Left ventricle myocardium superior (tissue), 1 donor: Measurements from ENCODE around the gene GPR176. TPM values are rescaled to one million over a fixed set of nuclear protein-coding genes. Genes with fewer than 3 reads are reported as not detected.

Source experiments
- ATAC-seq: fragments of 200-7000 bp; cut with Tn5 transposase; one replicate; pipeline ENCODE4 v1.9.1; 2020; ENCODE audit warnings: mild to moderate bottlenecking, moderate library complexity
- DNase-seq: peaks from one replicate; pipeline ENCODE4 v3.0.0-alpha.2; 2020
- intact Hi-C: fragments of 100-400 bp; cut with micrococcal nuclease; formaldehyde crosslinking; loops from one replicate; pipeline ENCODE4 v1.11.0; 2022
- total RNA-seq: library from RNA; stranded (reverse); fragmentation: NEBNext Ultra II Directional; extraction: Animal tissue kit (Norgen Biotek cat#: 25700); gene quantifications from one replicate; pipeline ENCODE4 v1.2.1, GENCODE V29; 2021
- donor health status: DM: no; HTN: yes; CAD: no; lungs with severe emphysema.

The GPR176 gene
- total RNA-seq, 1 donor from 2014 or later: 1.5 TPM

DNA sequence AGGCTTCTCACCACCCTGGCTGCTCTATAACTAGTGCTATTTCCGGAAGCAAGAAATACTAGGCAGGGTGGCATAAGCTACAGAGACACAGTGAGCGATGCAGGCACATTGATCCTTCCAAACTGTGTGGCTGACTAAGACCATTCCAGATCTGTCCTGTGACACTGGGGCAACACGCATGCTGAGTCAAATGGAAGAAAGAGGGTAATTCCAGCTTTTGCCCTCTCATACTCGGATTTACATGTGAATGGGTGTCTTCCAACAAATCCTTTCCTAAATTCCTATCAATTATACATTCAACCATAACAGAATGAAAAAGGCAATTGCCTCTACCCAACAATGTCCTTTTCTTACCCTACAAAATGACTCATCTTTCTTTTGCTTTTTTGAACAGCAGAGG is 142.6 kb downstream of the GPR176 start:
- DNase-seq (no peak), ATAC-seq (no peak)
- intact Hi-C loops: no loop called here

DNA sequence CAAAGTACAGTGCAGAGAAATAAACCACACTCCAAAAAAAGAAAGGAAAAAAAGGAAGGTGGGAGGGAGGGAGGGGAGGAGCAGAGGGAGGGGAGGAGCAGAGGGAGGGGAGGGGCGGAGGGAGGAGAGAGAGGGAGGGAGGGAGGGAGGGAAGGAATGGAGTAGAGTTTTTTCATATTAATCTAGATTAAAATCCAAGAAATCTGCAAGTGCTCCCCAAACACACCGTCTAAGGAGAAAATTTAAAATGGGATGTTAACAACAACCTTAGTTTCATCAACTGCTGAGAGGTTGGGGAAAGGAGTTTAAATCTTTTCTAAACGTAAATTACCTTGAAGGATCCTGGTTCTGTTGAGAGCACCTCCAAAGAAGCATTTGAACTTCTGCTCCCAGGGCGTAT is 144.0 kb downstream of the GPR176 start:
- intact Hi-C loops: no loop called here
- DNase-seq (no peak), ATAC-seq (no peak)

DNA sequence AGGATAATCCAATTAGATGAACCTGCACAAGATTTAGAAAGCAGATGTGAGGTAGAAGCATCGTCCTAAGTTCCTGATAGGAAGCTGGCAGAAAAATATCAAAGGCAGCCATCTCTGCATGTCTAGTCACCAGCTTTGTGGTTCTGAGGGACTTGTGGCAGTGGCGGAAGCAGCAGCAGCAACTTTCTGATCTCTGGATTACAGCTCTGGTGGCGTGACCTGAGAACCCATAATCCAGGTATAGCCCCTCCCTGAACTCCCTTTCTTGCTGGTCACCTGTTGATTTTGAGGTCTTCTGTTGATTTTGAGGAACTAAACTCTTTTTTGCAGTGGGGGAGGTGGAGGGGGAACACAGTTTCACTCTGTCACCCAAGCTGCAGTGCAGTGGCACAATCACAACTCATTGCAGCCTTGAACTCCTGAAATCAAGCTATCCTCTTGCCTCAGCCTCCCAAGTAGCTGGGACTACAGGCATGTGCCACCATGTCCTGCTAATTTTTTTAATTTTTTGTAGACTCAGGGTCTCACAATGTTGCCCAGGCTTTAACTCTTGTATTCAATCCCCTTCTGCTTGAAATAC is 145.3 kb downstream of the GPR176 start:
- ATAC-seq (no peak), DNase-seq (no peak)
- intact Hi-C loops: no loop called here

DNA sequence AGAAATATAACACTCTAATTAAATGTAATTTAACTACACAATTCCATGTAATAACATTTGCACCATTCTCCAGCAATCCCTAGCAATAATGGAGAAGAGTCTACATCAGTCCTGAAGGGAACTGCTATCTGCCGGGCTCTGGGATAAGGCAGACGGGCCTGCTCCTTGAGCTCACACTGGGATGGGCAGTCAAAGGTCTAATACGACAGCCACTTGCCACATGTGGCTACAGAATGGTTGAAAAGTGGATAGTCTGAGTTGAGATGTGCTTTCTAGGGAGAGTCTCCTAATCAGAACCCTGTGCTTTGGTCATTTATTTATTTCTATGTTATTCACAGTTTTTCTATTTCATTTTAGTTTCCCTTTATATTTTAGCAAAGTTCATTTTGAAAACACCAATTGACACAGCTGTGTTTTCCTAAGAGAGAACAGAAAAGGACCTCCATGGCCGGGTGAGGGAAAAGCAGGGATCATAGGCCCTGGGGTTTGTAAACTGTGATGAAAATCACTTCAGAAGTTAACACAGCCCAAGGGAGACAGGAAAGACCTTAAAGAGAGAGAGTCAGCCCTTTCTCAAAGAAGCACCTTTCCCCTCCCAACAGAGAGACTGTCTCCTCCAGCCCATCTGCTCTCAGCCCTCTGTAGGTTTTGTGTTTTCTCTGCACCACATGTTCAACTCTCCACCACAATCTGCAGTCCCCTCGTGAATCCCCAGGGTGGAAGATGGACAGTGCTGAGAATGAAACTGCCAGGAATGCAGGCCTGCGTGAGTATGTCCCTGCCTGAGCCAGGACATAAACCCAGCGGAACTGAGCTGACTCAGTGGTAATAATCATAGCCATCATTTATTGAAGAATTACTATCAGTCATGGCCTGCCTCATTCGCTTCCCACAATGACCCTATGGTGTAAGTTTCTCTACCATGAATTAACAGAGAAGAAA is 149.0 kb downstream of the GPR176 start:
- intact Hi-C loops: no loop called here
- DNase-seq (peak; percentile 32), ATAC-seq (peak; percentile 79)

DNA sequence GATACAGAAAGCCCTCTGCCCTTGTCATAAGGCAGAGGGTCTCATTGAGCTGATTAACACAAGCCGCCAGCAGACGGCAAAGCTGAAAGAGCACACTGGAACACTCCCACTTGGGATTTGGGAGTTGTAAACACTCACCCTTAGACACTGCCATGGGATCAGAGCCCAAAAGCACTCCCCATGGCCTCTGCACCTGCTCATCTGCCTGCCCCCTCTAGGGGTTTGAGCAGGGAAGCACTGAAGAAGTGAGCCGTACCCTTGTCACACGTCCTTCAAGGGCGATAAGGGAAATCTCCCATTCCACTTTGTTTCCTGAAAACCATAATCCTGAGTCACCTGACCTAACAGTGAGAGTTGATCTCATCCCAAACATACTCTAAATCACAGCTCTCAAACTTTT is 152.1 kb downstream of the GPR176 start:
- DNase-seq: no peak
- ATAC-seq: no peak
- intact Hi-C loops: no loop called here

DNA sequence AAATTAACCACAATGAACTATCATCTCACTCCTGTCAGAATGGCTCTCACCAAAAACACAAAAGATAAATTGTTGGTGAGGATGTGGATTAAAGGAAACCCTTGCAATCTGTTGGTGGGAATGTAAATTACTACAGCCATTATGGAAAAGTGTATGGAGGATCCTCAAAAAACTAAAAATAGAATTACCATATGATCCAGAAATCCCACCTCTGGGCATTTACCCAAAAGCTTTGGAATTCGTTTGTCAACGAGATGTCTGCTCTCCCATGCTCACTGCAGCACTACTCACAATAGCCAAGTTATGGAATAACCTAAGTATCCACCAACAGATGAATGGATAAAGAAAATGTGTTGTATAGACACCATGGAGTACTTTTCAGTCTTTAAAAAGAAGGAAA is 159.1 kb downstream of the GPR176 start:
- intact Hi-C loops: no loop called here

DNA sequence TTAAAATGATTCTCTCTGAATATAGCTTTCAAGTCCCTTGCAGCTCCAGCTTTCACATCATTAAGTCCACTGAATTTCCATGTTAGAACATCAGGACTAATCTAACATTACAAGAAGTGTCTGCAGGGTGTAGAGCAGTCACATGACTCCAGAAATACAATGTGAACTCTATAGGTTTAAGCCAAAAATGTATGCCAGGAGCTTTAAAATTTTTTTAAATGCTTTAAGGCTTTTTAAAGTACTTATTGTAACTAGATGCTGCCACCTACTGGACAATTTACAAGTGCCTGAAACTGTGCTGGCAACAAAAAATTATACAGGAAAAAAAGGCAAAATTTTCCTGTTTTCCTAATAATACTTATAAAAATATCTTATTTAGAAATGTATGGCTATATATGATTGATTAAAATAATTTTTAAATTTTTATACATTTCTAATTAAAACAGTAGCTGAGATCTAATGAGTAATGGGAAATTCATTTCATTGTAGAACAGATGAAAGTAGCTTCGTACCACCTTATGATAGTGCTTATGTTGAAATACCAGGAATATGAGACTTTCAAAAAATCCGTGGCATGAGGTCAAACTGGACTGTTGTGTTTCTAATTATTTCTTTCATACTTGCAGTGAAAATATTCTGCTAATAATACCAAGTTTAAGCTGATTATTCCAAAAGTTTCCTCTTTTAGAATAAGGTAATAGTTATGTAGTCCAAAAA is 163.1 kb downstream of the GPR176 start:
- DNase-seq (no peak), ATAC-seq (no peak)
- intact Hi-C loops: loop anchor here (5.0 to 10.0 kb wide), 4 partner anchors 70 to 1052 kb away; partner anchors contain the start of gene THBS1

More for the DNA sequence above, 159.1 kb downstream of the GPR176 start:
- no peak for DNase-seq
- no peak for ATAC-seq

DNA sequence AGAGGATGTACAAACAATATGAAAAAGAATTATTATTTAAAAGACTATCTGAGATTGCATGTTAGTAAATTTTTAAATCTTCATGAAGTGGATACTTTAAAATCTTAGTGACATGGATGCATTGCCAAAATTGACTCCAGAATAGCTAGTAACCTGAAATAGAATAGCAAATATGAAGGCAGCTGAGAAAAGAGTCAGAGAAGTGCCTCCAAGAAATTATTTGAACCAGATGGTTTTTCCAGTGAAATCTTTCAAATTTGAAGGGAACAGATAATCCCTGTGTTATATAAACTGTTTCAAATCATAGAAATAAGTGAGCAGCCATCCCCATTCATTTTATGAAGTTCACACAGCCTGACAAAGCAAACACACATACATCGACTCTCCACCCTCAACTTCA is 167.1 kb downstream of the GPR176 start:
- ATAC-seq (no peak), DNase-seq (no peak)
- intact Hi-C loops: loop anchor here (10.0 kb wide), 3 partner anchors 168 to 1048 kb away; partner anchors contain the start of gene THBS1

DNA sequence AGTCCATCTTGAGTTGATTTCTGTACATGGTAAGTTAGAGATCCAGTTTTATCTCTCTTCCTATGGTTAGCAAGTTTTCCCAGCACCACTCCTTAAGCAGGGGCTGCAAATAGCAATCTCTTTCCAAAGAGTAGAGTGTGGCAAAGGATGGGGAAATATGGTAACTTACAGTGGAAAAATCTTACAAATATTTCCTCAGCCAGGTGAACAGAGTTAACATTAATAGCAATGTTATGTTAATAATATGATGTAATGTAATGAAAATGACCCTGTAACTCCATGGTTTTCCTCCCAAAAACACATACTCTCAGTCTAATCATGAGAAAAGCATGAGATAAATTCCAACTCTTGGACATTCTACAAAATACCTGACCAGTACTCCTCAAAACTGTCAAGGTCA is 167.8 kb downstream of the GPR176 start:
- intact Hi-C loops: loop anchor here (10.0 kb wide), 3 partner anchors 167 to 1047 kb away; partner anchors contain the start of gene THBS1
- no peak for ATAC-seq
- no peak for DNase-seq

Other genes starting within 250 kb of the GPR176 start
- gene FSIP1, start 137.4 kb downstream of the GPR176 start, total RNA-seq: 1.0 TPM
- 20.5 TPM for gene EIF2AK4, start 13.8 kb upstream of the GPR176 start, total RNA-seq
- gene SRP14, start 118.9 kb upstream of the GPR176 start, total RNA-seq: 235 TPM
- 3.2 TPM for gene BMF, start 188.6 kb upstream of the GPR176 start, total RNA-seq
- gene BUB1B, start 240.8 kb upstream of the GPR176 start, total RNA-seq: 1.7 TPM